LoVo (cell line): Measurements from ENCODE around the gene NDUFA7.
"Not testable (repeated sequence)": the region's sequence is repeated elsewhere in the genome, so short reads cannot be mapped to it uniquely, and the experiment has no call there.

ENCODE experiments used
- DNase-seq: peaks from one replicate; pipeline ENCODE4 v3.0.0-alpha.2; 2016; ENCODE audit warnings: low spot score

Gene NDUFA7

GRCh38 chr19:8319807-8320520 is 1.2 kb downstream of the NDUFA7 start:
- DNase-seq, result no peak

- not testable (repeated sequence) for DNase-seq
Measured at GRCh38 chr19:8318835-8319234, 2.3 kb downstream of the NDUFA7 start.

GRCh38 chr19:8316351-8317125 is 4.6 kb downstream of the NDUFA7 start:
- no peak for DNase-seq

GRCh38 chr19:8314981-8315640 is 6.1 kb downstream of the NDUFA7 start:
- DNase-seq, result not testable (repeated sequence)

- no peak for DNase-seq
Measured at GRCh38 chr19:8311461-8312260, 9.5 kb downstream of the NDUFA7 start.

- no peak for DNase-seq
Measured at GRCh38 chr19:8310342-8311055, 10.7 kb downstream of the NDUFA7 start.

GRCh38 chr19:8308891-8309291 is 12.3 kb downstream of the NDUFA7 start:
- DNase-seq, result no peak

GRCh38 chr19:8307965-8308866 is 13.0 kb downstream of the NDUFA7 start, which contains the start of gene CD320:
TSS of gene CD320 (minus strand) at chr19:8308358. CDS start at chr19:8308290, 68 bp downstream.
- peak; percentile 93 for DNase-seq

- no peak for DNase-seq
Measured at GRCh38 chr19:8307400-8307964, 13.7 kb downstream of the NDUFA7 start.

GRCh38 chr19:8306235-8307054 is 14.7 kb downstream of the NDUFA7 start:
- DNase-seq, result no peak

- DNase-seq, result no peak
Measured at GRCh38 chr19:8305798-8306197, 15.4 kb downstream of the NDUFA7 start.

- no peak for DNase-seq
Measured at GRCh38 chr19:8304841-8305621, 16.1 kb downstream of the NDUFA7 start.

- no peak for DNase-seq
Measured at GRCh38 chr19:8302734-8303133, 18.4 kb downstream of the NDUFA7 start.

- DNase-seq, result no peak
Measured at GRCh38 chr19:8302357-8302691, 18.9 kb downstream of the NDUFA7 start.

GRCh38 chr19:8291337-8291736 is 29.8 kb downstream of the NDUFA7 start:
- DNase-seq, result not testable (repeated sequence)

GRCh38 chr19:8276508-8276907 is 44.7 kb downstream of the NDUFA7 start:
- DNase-seq, result not testable (repeated sequence)

GRCh38 chr19:8269724-8270123 is 51.5 kb downstream of the NDUFA7 start:
- no peak for DNase-seq

- DNase-seq, result no peak
Measured at GRCh38 chr19:8265872-8266271, 55.3 kb downstream of the NDUFA7 start.
